ENCODE data around the gene ZNF609.

The ZNF609 gene

GRCh38 chr15:64454282-64454681 is 6.1 kb upstream of the ZNF609 start (continued):
- TF ChIP-seq, protein P1, sequence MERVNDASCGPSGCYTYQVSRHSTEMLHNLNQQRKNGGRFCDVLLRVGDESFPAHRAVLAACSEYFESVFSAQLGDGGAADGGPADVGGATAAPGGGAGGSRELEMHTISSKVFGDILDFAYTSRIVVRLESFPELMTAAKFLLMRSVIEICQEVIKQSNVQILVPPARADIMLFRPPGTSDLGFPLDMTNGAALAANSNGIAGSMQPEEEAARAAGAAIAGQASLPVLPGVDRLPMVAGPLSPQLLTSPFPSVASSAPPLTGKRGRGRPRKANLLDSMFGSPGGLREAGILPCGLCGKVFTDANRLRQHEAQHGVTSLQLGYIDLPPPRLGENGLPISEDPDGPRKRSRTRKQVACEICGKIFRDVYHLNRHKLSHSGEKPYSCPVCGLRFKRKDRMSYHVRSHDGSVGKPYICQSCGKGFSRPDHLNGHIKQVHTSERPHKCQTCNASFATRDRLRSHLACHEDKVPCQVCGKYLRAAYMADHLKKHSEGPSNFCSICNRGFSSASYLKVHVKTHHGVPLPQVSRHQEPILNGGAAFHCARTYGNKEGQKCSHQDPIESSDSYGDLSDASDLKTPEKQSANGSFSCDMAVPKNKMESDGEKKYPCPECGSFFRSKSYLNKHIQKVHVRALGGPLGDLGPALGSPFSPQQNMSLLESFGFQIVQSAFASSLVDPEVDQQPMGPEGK (CRISPR knock-in tag; IDR thresholded peaks at IDR 0.05; ENCODE audit: borderline replicate concordance): no peak
- TF ChIP-seq ZC3H10 (CRISPR knock-in tag; IDR thresholded peaks at IDR 0.05): no peak
- TF ChIP-seq CSDC2 (CRISPR knock-in tag; IDR thresholded peaks at IDR 0.05): no peak

- ATAC-seq: no peak
- TF ChIP-seq ZC3H10 (CRISPR knock-in tag; IDR thresholded peaks at IDR 0.05) (no peak), CSRNP3 (CRISPR knock-in tag; IDR thresholded peaks at IDR 0.05) (no peak), ZNF8 (CRISPR knock-in tag; IDR thresholded peaks at IDR 0.05) (no peak), ZNF565 (CRISPR knock-in tag; conservative IDR thresholded peaks at IDR 0.05; ENCODE audit: low read depth) (no peak), ZFP3 (CRISPR knock-in tag; IDR thresholded peaks at IDR 0.05) (no peak), TSHZ2 (CRISPR knock-in tag; IDR thresholded peaks at IDR 0.05) (no peak), ARNTL (CRISPR knock-in tag; IDR thresholded peaks at IDR 0.05; ENCODE audit: borderline replicate concordance, low read depth) (no peak), OSR1 (CRISPR knock-in tag; IDR thresholded peaks at IDR 0.05) (no peak)
Measured at GRCh38 chr15:64455961-64456371, 4.4 kb upstream of the ZNF609 start.

DNA sequence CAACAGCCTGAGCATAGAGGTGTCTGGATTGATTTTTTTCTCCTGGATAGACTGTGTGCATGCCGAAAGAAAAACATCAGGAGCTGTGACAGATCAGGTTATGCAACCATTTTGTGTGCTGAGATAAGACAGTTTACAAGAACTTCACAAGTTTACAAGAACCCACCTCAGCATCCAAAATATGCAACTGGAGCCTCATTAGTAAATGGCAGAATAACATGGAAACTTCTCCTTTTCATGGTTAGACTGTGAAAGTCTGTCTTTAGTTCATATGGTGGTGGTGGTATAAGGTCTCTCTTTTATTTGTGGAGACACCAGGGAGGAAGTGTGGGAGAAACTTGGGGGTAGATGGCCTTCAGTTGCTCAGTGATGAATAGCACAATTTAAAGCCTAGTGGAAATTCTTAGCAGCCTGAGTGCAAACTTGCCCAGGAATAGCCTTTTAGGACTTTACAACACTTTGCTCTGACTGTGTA is 3.7 kb upstream of the ZNF609 start:
- TF ChIP-seq BACH2 (CRISPR knock-in tag; IDR thresholded peaks at IDR 0.05; ENCODE audit: borderline replicate concordance): no peak
- TF ChIP-seq RARB (CRISPR knock-in tag; IDR thresholded peaks at IDR 0.05): no peak
- no peak for TF ChIP-seq CSRNP3 (CRISPR knock-in tag; IDR thresholded peaks at IDR 0.05)
- TF ChIP-seq ARNTL (CRISPR knock-in tag; IDR thresholded peaks at IDR 0.05; ENCODE audit: borderline replicate concordance, low read depth): no peak
- no peak for ATAC-seq

DNA sequence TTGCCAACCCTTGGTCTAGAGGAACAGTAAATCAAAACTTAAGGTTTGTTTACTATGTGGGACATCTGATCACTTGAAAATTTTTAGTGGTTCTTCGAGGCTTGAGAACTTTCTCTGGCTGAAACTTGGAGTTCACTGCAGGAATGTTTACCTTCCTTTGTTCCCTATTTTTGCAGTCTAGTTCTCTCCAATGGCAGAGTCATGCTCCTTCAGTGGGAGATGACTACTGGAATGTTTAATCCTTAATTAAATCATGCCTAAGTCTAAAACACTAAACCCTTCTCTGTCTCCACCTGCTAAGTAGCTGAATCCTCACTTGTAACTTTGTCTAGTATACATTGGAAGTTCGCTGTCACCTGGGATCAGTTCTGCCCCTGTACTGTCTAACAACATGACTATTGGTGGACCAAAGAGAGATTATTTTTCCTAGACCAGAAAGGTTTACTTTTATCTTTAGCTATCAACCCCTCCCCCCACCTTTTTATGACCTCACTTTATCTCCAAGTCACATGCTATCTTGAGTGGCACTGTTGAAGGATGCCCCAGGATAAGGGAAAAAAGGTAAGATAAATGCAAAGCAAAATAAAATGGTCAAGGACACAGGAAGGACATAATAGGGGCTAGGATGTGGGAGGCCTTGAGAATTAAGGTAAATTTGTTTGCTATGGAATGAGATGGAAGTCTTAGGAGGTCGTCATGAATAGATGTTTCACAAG is 1.2 kb upstream of the ZNF609 start:
- TF ChIP-seq, protein P2, sequence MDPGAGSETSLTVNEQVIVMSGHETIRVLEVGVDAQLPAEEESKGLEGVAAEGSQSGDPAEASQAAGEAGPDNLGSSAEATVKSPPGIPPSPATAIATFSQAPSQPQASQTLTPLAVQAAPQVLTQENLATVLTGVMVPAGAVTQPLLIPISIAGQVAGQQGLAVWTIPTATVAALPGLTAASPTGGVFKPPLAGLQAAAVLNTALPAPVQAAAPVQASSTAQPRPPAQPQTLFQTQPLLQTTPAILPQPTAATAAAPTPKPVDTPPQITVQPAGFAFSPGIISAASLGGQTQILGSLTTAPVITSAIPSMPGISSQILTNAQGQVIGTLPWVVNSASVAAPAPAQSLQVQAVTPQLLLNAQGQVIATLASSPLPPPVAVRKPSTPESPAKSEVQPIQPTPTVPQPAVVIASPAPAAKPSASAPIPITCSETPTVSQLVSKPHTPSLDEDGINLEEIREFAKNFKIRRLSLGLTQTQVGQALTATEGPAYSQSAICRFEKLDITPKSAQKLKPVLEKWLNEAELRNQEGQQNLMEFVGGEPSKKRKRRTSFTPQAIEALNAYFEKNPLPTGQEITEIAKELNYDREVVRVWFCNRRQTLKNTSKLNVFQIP (CRISPR knock-in tag; IDR thresholded peaks at IDR 0.05; ENCODE audit: borderline replicate concordance, low read depth): no peak
- TF ChIP-seq ARNTL (CRISPR knock-in tag; IDR thresholded peaks at IDR 0.05; ENCODE audit: borderline replicate concordance, low read depth): no peak
- no peak for TF ChIP-seq ZNF8 (CRISPR knock-in tag; IDR thresholded peaks at IDR 0.05)
- TF ChIP-seq ESRRG (CRISPR knock-in tag; IDR thresholded peaks at IDR 0.05): no peak
- TF ChIP-seq RARB (CRISPR knock-in tag; IDR thresholded peaks at IDR 0.05): no peak
- no peak for TF ChIP-seq OSR1 (CRISPR knock-in tag; IDR thresholded peaks at IDR 0.05)
- no peak for TF ChIP-seq PPARA (CRISPR knock-in tag; IDR thresholded peaks at IDR 0.05; ENCODE audit: borderline replicate concordance)
- TF ChIP-seq TOX (CRISPR knock-in tag; IDR thresholded peaks at IDR 0.05; ENCODE audit: borderline replicate concordance): no peak
- no peak for TF ChIP-seq ZNF565 (CRISPR knock-in tag; conservative IDR thresholded peaks at IDR 0.05; ENCODE audit: low read depth)
- TF ChIP-seq GLIS3 (CRISPR knock-in tag; IDR thresholded peaks at IDR 0.05): no peak
- TF ChIP-seq CSDC2 (CRISPR knock-in tag; IDR thresholded peaks at IDR 0.05): no peak
- no peak for TF ChIP-seq CSRNP3 (CRISPR knock-in tag; IDR thresholded peaks at IDR 0.05)
- no peak for TF ChIP-seq ZC3H10 (CRISPR knock-in tag; IDR thresholded peaks at IDR 0.05)
- no peak for TF ChIP-seq TCF4 (CRISPR knock-in tag; IDR thresholded peaks at IDR 0.05; ENCODE audit: borderline replicate concordance)
- TF ChIP-seq, protein P1 (CRISPR knock-in tag; IDR thresholded peaks at IDR 0.05; ENCODE audit: borderline replicate concordance): no peak
- TF ChIP-seq ZFP30 (CRISPR knock-in tag; IDR thresholded peaks at IDR 0.05): no peak
- no peak for TF ChIP-seq ISL1 (CRISPR knock-in tag; IDR thresholded peaks at IDR 0.05)

More for the DNA sequence above, 1.2 kb upstream of the ZNF609 start:
- ATAC-seq: no peak

All from SK-N-SH treated with all-trans-retinoic acid at 6 μM for 48 hours (cell line).